Heart right ventricle (tissue), 16 donors: ENCODE results near the gene SLMAP. TPM values are rescaled to one million over a fixed set of nuclear protein-coding genes. Genes with fewer than 3 reads are reported as not detected.
A peak's percentile ranks its signal among the peaks of the same experiment; 100 is the strongest.
"Not testable (repeated sequence)": the region's sequence is repeated elsewhere in the genome, so short reads cannot be mapped to it uniquely, and the experiment has no call there.

ENCODE experiments used
- ATAC-seq, 8 donors: fragments of 200-7000 bp; cut with Tn5 transposase; one replicate each; pipeline ENCODE4 v1.9.1; 2020; ENCODE audit warnings: mild to moderate bottlenecking in 8 of 8, moderate library complexity in 8 of 8, moderate number of reproducible peaks in 1 of 8
- DNase-seq, 2 donors: peaks; one replicate each; pipeline ENCODE4 v3.0.0-alpha.2; 2020
- H3K27ac ChIP-seq, 10 donors: fragments of 200-600 bp; sonication (generic) in 2 of 10; one replicate each; pipeline versions ENCODE4 v1.5.0 to v1.8.0; 2020 to 2022; ENCODE audit warnings: mild to moderate bottlenecking in 3 of 10
- H3K27me3 ChIP-seq, 7 donors: fragments of 200-600 bp; one replicate each; pipeline ENCODE4 v1.8.0; 2021 to 2022; ENCODE audit warnings: mild to moderate bottlenecking in 2 of 7
- H3K36me3 ChIP-seq, 9 donors: fragments of 200-600 bp; sonication (generic) in 1 of 9; one replicate each; pipeline versions ENCODE4 v1.5.0 to v1.8.0; 2020 to 2022; ENCODE audit warnings: mild to moderate bottlenecking in 2 of 9
- H3K4me1 ChIP-seq, 9 donors: fragments of 200-600 bp; sonication (generic) in 1 of 9; one replicate each; pipeline versions ENCODE4 v1.5.0 to v1.8.0; 2020 to 2022; ENCODE audit warnings: mild to moderate bottlenecking in 4 of 9
- H3K4me3 ChIP-seq, 10 donors: fragments of 200-600 bp; sonication (generic) in 2 of 10; one replicate each; pipeline versions ENCODE4 v1.5.0 to v1.8.0; 2020 to 2022; ENCODE audit warnings: mild to moderate bottlenecking in 7 of 10, moderate library complexity in 2 of 10
- H3K9me3 ChIP-seq, 11 donors: fragments of 200-600 bp in 10 of 11; sonication (generic) in 2 of 11; one replicate each; pipeline versions ENCODE4 v1.5.0 to v1.8.0; 2013 to 2022; ENCODE audit warnings: mild to moderate bottlenecking in 2 of 11, control low read depth in 1 of 11, moderate library complexity in 1 of 11
- WGBS, 2 donors: extraction: QIAGEN DNeasy Blood & Tissue Kit; methylation state at CpG; one replicate each; pipeline ENCODE4 v1.1.7; 2013; ENCODE audit warnings: inconsistent platforms in 1 of 2; 5-methylcytosine and 5-hydroxymethylcytosine counted together
- intact Hi-C, 10 donors: fragments of 100-400 bp; cut with DNase I; formaldehyde crosslinking; loops; one replicate each; pipeline versions ENCODE4 v1.11.1 to v1.14.2; 2022
- polyA plus RNA-seq, 2 donors: library from polyadenylated mRNA; stranded (reverse); fragments of 200-250 nt; gene quantifications; one replicate each; pipeline ENCODE4 v1.2.3, GENCODE V29; 2013
- total RNA-seq, 10 donors: library from RNA; stranded (reverse); fragmentation: NEBNext Ultra II Directional in 3 of 10; extraction: Animal tissue kit (Norgen Biotek cat#: 25700) in 3 of 10; gene quantifications; one replicate each; pipeline versions ENCODE4 v1.2.1 to v1.2.4, GENCODE V29; 2021 to 2023
- TF ChIP-seq, protein P1 (sequence below), 9 donors: fragments of 200-600 bp; sonication (generic) in 2 of 9; IDR thresholded peaks; one replicate each; pipeline versions ENCODE4 v1.5.0 to v1.8.0; 2021 to 2022; ENCODE audit warnings: antibody characterized with exemption in 9 of 9, mild to moderate bottlenecking in 5 of 9, moderate library complexity in 1 of 9
- donor health status: Arrhythmogenic right ventricular cardiomyopathy.
- donor health status: ischemic (EF 13 %, LVEDD 7.1; RV severe dilation, severe dysfunction).
- donor health status: healthy with polysubstance abuse.
- donor health status: DM: no; HTN: yes; CAD: no.
- donor health status: DM: no; HTN: no; CAD: no.
- donor health status: ischemic (EF 25% LVEDD 6.9; RV normal size, moderate dysfunction).
- donor health status: ischemic (EF 25% LVEDD 5.7; RV mildly dilated, moderate dysfunction).
- donor health status: healthy.
- donor health status: DM: yes; HTN: yes; CAD: no.
- donor health status: Ischemic cardiomyopathy.
- donor health status: ischemic (EF 35%, LVEDD 5.7; RV mildly dilated, moderate dysfunction).
- donor health status: nonischemic (EF 11% LVEDD 7.7; RV severe dilation, severe dysfunction).
- donor health status: DM: yes; HTN: yes; CAD: no.
- donor health status: PGD.
- donor health status: ischemic (EF 29% LVEDD 5.4; RV normal size, mild dysfunction).
- donor health status: nonischemic (EF 23%, LVEDD 6.1; RV moderate dilation, normal function).

Gene SLMAP
- total and polyA plus RNA-seq, 12 donors, result 65.8 to 724 (median 341) TPM

DNA sequence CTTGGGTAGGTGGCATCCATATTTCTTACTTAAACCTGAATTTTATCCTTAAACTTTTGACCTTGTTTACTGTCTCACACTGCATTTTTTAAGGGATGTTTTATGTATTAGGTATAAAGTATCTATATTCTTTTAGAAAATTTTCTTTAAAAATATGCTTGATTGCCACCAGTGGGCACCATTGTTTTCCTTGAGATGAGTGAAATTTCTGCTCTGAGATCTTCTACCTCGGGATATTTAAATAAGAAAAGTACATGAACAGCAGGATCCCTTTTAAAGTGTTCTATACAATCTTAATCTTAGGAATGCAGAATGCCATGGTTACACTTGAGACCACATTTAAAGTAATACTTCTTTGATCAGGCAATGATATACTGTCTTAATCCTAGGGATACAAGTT lies 108.7 kb downstream of the SLMAP start:
- H3K27ac ChIP-seq, result no peak overlapping the region
- no peak for ATAC-seq
- H3K36me3 ChIP-seq, result peaks cover 0 to 90% (median 7%) of the 10 kb centered on the region in 9 donors
- intact Hi-C loops, result loop anchor here in 2 of 10 donors (5.0 to 10.0 kb wide), 2 partner anchors 260 to 307 kb away; no protein-coding TSS in a partner anchor
- 3% methylated on average over 1 of the region's 1 CpG for WGBS, 2 donors
- H3K4me1 ChIP-seq, result peaks cover 0 to 7% (median 0%) of the 10 kb centered on the region in 9 donors
- H3K4me3 ChIP-seq, result no peak overlapping the region
- DNase-seq, result no peak
- no peaks in the 10 kb centered on the region for H3K27me3 ChIP-seq
- no peaks in the 10 kb centered on the region for H3K9me3 ChIP-seq
- TF ChIP-seq, protein P1, sequence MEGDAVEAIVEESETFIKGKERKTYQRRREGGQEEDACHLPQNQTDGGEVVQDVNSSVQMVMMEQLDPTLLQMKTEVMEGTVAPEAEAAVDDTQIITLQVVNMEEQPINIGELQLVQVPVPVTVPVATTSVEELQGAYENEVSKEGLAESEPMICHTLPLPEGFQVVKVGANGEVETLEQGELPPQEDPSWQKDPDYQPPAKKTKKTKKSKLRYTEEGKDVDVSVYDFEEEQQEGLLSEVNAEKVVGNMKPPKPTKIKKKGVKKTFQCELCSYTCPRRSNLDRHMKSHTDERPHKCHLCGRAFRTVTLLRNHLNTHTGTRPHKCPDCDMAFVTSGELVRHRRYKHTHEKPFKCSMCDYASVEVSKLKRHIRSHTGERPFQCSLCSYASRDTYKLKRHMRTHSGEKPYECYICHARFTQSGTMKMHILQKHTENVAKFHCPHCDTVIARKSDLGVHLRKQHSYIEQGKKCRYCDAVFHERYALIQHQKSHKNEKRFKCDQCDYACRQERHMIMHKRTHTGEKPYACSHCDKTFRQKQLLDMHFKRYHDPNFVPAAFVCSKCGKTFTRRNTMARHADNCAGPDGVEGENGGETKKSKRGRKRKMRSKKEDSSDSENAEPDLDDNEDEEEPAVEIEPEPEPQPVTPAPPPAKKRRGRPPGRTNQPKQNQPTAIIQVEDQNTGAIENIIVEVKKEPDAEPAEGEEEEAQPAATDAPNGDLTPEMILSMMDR (IDR thresholded peaks at IDR 0.05), result peak in 8 of 9 donors; percentile 23 to 66 (median 44)

DNA sequence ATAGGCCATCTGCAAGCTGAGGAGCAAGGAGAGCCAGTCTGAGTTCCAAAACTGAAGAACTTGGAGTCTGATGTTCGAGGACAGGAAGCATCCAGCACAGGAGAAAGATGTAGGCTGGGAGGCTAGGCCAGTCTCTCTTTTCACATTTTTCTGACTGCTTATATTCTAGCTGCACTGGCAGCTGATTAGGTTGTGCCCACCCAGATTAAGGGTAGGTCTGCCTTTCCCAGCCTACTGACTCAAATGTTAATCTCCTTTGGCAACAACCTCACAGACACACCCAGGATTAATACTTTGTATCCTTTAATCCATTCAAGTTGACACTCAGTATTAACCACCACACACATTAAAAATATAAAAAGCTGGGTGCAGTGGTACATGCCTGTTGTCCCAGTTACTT lies 113.0 kb downstream of the SLMAP start:
- H3K27ac ChIP-seq, DNase-seq, H3K9me3 ChIP-seq, H3K4me1 ChIP-seq, H3K4me3 ChIP-seq, H3K27me3 ChIP-seq, ATAC-seq: not testable (repeated sequence)
- intact Hi-C loops, result loop anchor here in 2 of 10 donors (5.0 to 10.0 kb wide), 2 partner anchors 256 to 303 kb away; no protein-coding TSS in a partner anchor
- peaks cover 0 to 78% (median 4%) of the 10 kb centered on the region in 9 donors for H3K36me3 ChIP-seq
- 97 to 100% methylated on average over 1 of the region's 1 CpG for WGBS, 2 donors

DNA sequence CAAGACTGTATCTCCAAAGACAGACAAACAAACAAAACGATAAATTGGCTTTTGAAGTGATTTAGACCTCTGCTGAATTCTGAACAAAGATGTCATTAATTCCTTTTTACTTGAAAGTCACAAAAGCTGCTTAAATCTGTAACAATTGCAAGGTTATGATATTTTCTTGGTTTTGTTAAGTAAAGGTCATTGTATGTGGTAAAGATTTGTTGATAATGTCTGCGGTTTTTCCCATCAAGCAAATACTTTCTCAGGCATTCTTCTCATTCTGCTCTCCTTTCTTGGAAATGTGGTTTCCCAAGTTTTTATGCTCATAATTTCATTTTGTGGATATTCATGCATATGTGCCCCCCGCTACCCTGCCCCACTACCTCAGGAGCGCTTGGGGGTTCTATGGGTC lies 116.5 kb downstream of the SLMAP start:
- ATAC-seq, result no peak
- intact Hi-C loops, result no loop called here
- 98% methylated on average over 4 of the region's 4 CpGs for WGBS, 2 donors
- TF ChIP-seq, protein P1 (IDR thresholded peaks at IDR 0.05), result no peak
- Histone ChIP-seq H3K4me3 (no peak overlapping the region), H3K27me3 (no peaks in the 10 kb centered on the region), H3K36me3 (peaks cover 0 to 58% (median 7%) of the 10 kb centered on the region in 9 donors), H3K27ac (no peak overlapping the region), H3K9me3 (no peaks in the 10 kb centered on the region), H3K4me1 (peaks cover 0 to 14% (median 5%) of the 10 kb centered on the region in 9 donors)
- no peak for DNase-seq

DNA sequence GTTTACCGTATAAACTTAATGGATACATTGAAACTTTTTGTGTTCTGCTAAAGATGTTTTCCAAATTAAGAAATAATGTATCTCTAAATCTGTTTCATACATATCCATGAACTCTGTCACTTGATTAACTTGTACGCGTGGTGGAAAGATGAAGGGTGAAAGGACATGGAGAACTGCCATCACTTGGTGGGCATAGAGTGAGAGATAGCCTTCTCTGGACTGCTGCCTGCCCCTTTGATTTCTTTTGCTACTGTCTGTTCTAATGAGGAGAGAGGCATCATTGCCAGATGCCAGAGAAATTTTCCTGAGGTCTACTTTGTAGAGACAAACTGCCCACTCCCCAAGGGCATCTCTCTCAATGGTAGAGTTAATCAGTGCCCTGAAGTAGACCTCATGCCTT lies 120.5 kb downstream of the SLMAP start:
- Histone ChIP-seq H3K27me3 (no peaks in the 10 kb centered on the region), H3K4me1 (peaks cover 0 to 14% (median 5%) of the 10 kb centered on the region in 9 donors), H3K36me3 (peaks cover 0 to 31% (median 3%) of the 10 kb centered on the region in 9 donors), H3K4me3 (no peak overlapping the region), H3K9me3 (no peaks in the 10 kb centered on the region), H3K27ac (peak overlapping the region in 6 of 10 donors; percentile 11 to 38 (median 28))
- intact Hi-C loops, result no loop called here
- TF ChIP-seq, protein P1 (IDR thresholded peaks at IDR 0.05), result no peak
- DNase-seq (no peak), ATAC-seq (peak in 3 of 8 donors; percentile 39 to 78 (median 65))
- 53 to 62% methylated on average over 3 of the region's 3 CpGs for WGBS, 2 donors

DNA sequence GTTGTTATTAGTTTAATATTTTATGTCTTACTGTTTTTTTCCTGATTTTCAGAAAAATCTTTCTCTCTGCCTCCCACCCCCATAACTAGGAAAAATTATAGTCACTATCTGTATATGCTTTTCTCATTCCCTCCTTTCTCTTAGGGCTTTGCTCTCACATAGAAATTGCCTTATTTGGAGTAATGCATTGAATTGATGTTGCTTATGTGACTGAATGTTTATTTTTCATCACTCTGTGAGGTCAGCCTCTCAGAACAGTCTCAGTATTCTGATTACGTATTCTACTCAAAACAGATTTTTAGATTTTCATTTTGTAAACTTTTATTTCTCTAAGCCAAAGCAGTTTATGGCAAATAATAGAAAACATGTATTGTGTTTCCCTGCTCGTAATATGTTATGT lies 121.0 kb downstream of the SLMAP start:
- no peak for DNase-seq
- intact Hi-C loops, result no loop called here
- no peak overlapping the region for H3K4me3 ChIP-seq
- H3K4me1 ChIP-seq, result peaks cover 0 to 14% (median 5%) of the 10 kb centered on the region in 9 donors
- WGBS, 2 donors, result 87 to 91% methylated on average over 2 of the region's 2 CpGs
- no peaks in the 10 kb centered on the region for H3K27me3 ChIP-seq
- TF ChIP-seq, protein P1 (IDR thresholded peaks at IDR 0.05), result no peak
- no peaks in the 10 kb centered on the region for H3K9me3 ChIP-seq
- peak in 1 of 8 donors; percentile 13 for ATAC-seq
- peaks cover 0 to 26% (median 3%) of the 10 kb centered on the region in 9 donors for H3K36me3 ChIP-seq
- peak overlapping the region in 4 of 10 donors; percentile 22 to 38 (median 28) for H3K27ac ChIP-seq

DNA sequence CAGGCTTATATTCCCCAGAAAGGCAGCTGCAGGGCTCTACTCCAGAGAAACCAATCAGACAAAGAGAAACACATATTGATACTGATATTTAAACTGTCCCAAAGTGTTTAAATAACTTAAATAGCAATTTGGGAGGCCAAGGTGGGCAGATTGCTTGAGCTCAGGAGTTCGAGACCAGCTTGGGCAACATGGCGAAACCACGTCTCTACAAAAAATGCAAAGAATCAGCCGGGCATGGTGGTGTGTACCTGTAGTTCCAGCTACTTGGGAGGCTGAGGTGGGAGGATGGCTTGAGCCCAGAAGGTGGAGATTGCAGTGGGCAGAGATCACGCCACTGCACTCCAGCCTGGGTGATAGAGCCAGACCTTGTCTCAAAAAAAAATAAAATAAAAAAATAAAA lies 128.3 kb downstream of the SLMAP start:
- WGBS, 2 donors, result 94 to 99% methylated on average over 5 of the region's 5 CpGs
- H3K27ac ChIP-seq, H3K4me1 ChIP-seq, H3K4me3 ChIP-seq, ATAC-seq, DNase-seq, H3K27me3 ChIP-seq, H3K9me3 ChIP-seq, intact Hi-C loops: not testable (repeated sequence)
- peaks cover 0 to 34% (median 6%) of the 10 kb centered on the region in 9 donors for H3K36me3 ChIP-seq
